Lower leg skin (tissue), 4 donors: ENCODE measurements around the gene CD28. TPM values are rescaled to one million over a fixed set of nuclear protein-coding genes. Genes with fewer than 3 reads are reported as not detected.

ENCODE experiments used
- DNase-seq, 2 donors: peaks; one replicate each; pipeline ENCODE4 v3.0.0-alpha.2; 2019; ENCODE audit warnings: low spot score in 2 of 2
- H3K4me3 ChIP-seq: fragments of 200-600 bp; sonication (generic); 2 replicates; pipeline ENCODE4 v1.5.1; 2017; ENCODE audit warnings: mild to moderate bottlenecking, low read depth; ENCODE audit not compliant: poor library complexity, severe bottlenecking
- POLR2A ChIP-seq, 2 donors: fragments of 450-650 bp; IDR thresholded peaks; one replicate each; pipeline ENCODE4 v1.6.1; 2016 to 2017; ENCODE audit warnings: antibody characterized with exemption in 2 of 2, mild to moderate bottlenecking in 1 of 2, moderate library complexity in 1 of 2
- WGBS, 2 donors: methylation state at CpG; one replicate each; pipeline ENCODE4 v1.1.5; 2018; 5-methylcytosine and 5-hydroxymethylcytosine counted together
- intact Hi-C: fragments of 100-400 bp; cut with DNase I; formaldehyde crosslinking; loops from one replicate; pipeline ENCODE4 v1.15.0; 2023; ENCODE audit warnings: low total_unique reads
- total RNA-seq, 4 donors: library from RNA; depleted of rRNA; stranded (reverse); fragments of >200 nt; gene quantifications; one replicate each; pipeline ENCODE4 v1.1.0, GENCODE V29; 2016
- TF ChIP-seq, protein P1 (sequence below), 3 donors: fragments of 450-650 bp; IDR thresholded peaks; one replicate each; pipeline ENCODE4 v1.5.1; 2016; ENCODE audit warnings: antibody characterized with exemption in 3 of 3, mild to moderate bottlenecking in 3 of 3, moderate library complexity in 2 of 3

CD28 gene
- total RNA-seq, 4 donors from 2014 or later, result 0.08 to 0.45 (median 0.31) TPM

GRCh38 chr2:203751685-203752271 is 45.3 kb downstream of the CD28 start:
- no peak for TF ChIP-seq POLR2A (IDR thresholded peaks at IDR 0.05)
- TF ChIP-seq, protein P1, sequence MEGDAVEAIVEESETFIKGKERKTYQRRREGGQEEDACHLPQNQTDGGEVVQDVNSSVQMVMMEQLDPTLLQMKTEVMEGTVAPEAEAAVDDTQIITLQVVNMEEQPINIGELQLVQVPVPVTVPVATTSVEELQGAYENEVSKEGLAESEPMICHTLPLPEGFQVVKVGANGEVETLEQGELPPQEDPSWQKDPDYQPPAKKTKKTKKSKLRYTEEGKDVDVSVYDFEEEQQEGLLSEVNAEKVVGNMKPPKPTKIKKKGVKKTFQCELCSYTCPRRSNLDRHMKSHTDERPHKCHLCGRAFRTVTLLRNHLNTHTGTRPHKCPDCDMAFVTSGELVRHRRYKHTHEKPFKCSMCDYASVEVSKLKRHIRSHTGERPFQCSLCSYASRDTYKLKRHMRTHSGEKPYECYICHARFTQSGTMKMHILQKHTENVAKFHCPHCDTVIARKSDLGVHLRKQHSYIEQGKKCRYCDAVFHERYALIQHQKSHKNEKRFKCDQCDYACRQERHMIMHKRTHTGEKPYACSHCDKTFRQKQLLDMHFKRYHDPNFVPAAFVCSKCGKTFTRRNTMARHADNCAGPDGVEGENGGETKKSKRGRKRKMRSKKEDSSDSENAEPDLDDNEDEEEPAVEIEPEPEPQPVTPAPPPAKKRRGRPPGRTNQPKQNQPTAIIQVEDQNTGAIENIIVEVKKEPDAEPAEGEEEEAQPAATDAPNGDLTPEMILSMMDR (IDR thresholded peaks at IDR 0.05), result no peak
- DNase-seq, result no peak
- H3K4me3 ChIP-seq, result no peak overlapping the region
- intact Hi-C loops, result no loop called here
- WGBS, 2 donors, result 50 to 62% methylated on average over 2 of the region's 2 CpGs

GRCh38 chr2:203756161-203756560 is 49.7 kb downstream of the CD28 start:
- 90 to 94% methylated on average over 1 of the region's 1 CpG for WGBS, 2 donors
- intact Hi-C loops, result no loop called here
- TF ChIP-seq, protein P1 (IDR thresholded peaks at IDR 0.05), result no peak
- TF ChIP-seq POLR2A (IDR thresholded peaks at IDR 0.05), result no peak
- DNase-seq, result no peak
- no peak overlapping the region for H3K4me3 ChIP-seq

GRCh38 chr2:203758841-203759689 is 52.6 kb downstream of the CD28 start:
- intact Hi-C loops, result no loop called here
- 58 to 63% methylated on average over 4 of the region's 4 CpGs for WGBS, 2 donors
- H3K4me3 ChIP-seq, result no peak overlapping the region
- no peak for DNase-seq
- TF ChIP-seq, protein P1 (IDR thresholded peaks at IDR 0.05), result no peak
- TF ChIP-seq POLR2A (IDR thresholded peaks at IDR 0.05), result no peak

GRCh38 chr2:203759690-203760365 is 53.4 kb downstream of the CD28 start:
- intact Hi-C loops, result no loop called here
- H3K4me3 ChIP-seq, result no peak overlapping the region
- WGBS, 2 donors, result 86 to 89% methylated on average over 4 of the region's 4 CpGs
- TF ChIP-seq, protein P1 (IDR thresholded peaks at IDR 0.05), result no peak
- no peak for TF ChIP-seq POLR2A (IDR thresholded peaks at IDR 0.05)
- no peak for DNase-seq

DNA sequence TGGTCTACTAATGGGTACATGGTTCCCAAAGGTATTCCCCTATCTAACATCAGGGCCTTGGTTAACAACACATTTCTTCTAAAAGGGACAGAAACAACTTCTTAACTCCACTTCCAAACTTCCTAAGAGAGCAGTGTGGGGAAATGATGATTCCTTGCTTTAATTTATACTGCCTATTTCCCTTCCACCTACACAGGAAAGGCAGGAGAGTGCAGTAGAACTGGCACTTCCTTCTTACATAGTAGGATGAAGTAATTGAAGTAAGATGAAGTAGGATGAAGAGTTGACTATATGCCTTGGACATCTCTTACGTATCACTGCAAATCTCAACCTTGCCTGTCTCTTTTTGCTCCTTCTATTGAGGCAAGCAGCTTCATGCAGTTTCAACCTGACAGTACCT is 54.7 kb downstream of the CD28 start:
- no peak for TF ChIP-seq POLR2A (IDR thresholded peaks at IDR 0.05)
- TF ChIP-seq, protein P1 (IDR thresholded peaks at IDR 0.05), result no peak
- DNase-seq, result no peak
- H3K4me3 ChIP-seq, result no peak overlapping the region
- 95 to 100% methylated on average over 1 of the region's 1 CpG for WGBS, 2 donors
- intact Hi-C loops, result no loop called here
